AG09309 (cell line): ENCODE data around the gene PHLPP1.

ENCODE experiments used
- DNase-seq: peaks from one replicate; pipeline ENCODE4 v3.0.0-alpha.2; 2010; ENCODE audit warnings: low read depth
- H3K4me3 ChIP-seq: 2 replicates; pipeline ENCODE4 v1.5.1; 2011; ENCODE audit warnings: mild to moderate bottlenecking, low read depth, low read length, moderate library complexity; ENCODE audit not compliant: control insufficient read depth
- CTCF ChIP-seq: IDR thresholded peaks from 2 replicates; pipeline ENCODE4 v1.5.1; 2011; ENCODE audit warnings: mild to moderate bottlenecking, low read depth, low read length, inconsistent platforms; ENCODE audit not compliant: insufficient read depth, control insufficient read depth; ENCODE audit errors: missing control alignments

PHLPP1 gene

DNA sequence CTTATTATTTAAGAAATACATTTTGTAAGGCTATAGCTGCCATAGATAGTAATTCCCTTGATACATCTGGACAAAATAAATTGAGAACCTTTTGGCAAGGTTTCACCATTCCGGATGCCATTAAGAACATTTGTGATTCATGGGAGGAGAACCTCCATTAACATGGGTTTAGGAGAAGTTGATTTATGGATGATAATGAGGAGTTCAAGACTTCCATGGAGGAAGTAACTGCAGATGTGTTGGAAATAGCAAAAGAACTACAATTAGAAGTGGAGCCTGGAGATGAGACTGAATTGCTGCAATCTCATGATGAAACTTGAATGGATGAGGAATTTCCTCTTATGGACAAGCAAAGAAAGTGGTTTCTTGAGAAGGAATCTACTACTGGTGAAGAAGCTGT lies 17.3 kb downstream of the PHLPP1 start:
- no peak for TF ChIP-seq CTCF
- no peak overlapping the region for H3K4me3 ChIP-seq
- no peak for DNase-seq

DNA sequence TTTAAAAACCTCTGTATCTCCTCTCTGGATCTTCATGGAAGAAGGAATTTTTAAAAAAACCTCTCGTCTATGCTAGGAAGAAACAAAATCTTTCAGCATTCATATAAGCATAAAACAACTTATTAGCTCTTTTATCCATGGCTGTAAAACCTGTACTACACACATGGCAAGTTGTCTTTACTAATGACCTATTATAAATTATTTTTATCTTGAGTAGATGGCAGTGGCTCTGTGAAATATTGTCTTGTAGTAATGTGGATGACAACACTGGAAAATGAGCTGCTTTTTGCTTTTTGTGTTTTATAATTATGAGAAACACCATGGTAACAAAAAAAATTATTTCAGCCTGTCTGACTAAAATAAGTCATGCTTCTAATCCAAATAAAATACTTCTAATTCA lies 18.9 kb downstream of the PHLPP1 start:
- no peak for TF ChIP-seq CTCF
- H3K4me3 ChIP-seq, result no peak overlapping the region
- no peak for DNase-seq

DNA sequence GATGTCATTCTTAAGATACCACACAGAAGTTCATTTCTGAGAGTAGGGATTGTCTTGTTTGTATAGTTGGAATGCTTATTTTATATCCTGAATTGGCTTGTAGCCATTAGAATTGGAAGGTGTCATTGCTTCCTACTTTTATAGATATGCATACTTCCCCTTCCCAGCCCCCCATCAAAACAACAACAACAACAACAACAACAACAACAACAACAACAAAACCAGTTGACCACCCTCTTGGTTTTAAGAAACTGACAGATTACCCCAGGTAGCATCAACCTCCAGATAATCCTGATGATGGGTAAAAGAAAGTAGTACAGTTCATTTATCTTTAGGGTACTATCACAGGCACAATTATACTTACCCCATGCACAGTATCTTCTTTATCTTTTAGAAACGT lies 20.0 kb downstream of the PHLPP1 start:
- no peak for TF ChIP-seq CTCF
- H3K4me3 ChIP-seq, result no peak overlapping the region
- no peak for DNase-seq

GRCh38 chr18:62736077-62736855 lies 20.9 kb downstream of the PHLPP1 start:
- DNase-seq, result no peak

DNA sequence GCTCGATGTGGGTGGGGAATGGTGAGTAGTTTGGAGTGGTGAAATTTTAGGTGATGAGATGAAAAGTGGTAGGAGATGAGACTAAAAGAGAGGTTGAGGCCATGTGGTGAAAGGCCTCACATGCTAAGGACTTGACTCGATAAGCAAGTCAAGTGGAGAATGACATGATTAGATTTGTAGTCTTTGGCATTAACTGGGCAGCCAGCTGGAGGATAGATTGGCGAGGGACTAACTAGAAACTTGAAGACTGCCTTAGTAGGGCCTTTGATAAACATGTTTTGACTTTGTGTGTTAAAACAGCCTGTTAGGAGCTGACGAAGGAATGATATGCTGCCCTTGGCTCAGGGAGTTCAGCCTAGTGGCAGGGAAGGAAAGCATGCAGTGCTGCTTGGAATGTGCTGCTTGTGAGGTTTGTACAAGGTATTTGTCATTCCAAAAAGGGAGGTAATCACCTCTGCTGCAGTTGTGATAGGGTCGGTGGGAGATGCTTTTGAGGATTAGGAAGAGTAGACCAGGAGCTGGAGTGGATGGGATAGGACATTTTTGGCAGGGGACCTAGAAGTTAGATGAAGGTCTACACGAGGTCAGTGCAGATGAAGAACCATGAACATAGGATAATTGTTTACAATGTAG lies 22.0 kb downstream of the PHLPP1 start:
- no peak for TF ChIP-seq CTCF
- DNase-seq, result no peak
- H3K4me3 ChIP-seq, result no peak overlapping the region

More at GRCh38 chr18:62736077-62736855, 20.9 kb downstream of the PHLPP1 start:
- no peak overlapping the region for H3K4me3 ChIP-seq
- TF ChIP-seq CTCF, result no peak

GRCh38 chr18:62738639-62739038 lies 23.3 kb downstream of the PHLPP1 start:
- no peak overlapping the region for H3K4me3 ChIP-seq
- no peak for TF ChIP-seq CTCF
- DNase-seq, result no peak
